HG02759 (cell line): ENCODE results near the gene LSM14A.

Source experiments
- ATAC-seq: cut with Tn5 transposase; IDR thresholded peaks from one replicate; pipeline ENCODE4 v1.9.1; 2021; ENCODE audit warnings: mild to moderate bottlenecking, moderate library complexity; ENCODE audit not compliant: unreplicated experiment

The LSM14A gene

GRCh38 chr19:34277244-34277643 is 104.9 kb downstream of the LSM14A start:
- ATAC-seq = no peak

- ATAC-seq = no peak
These were observed 106.5 kb downstream of the LSM14A start for GRCh38 chr19:34278783-34279182.
